Activated CD4-positive, alpha-beta T cell treated with anti-CD3 and anti-CD28 coated beads, Interleukin-2, amount 50 U/mL, for 48 hours (primary cell): ENCODE measurements around the gene NTN5.

ENCODE experiments used
- DNase-seq, 2 experiments: peaks; one replicate each; pipeline ENCODE4 v3.0.0-alpha.2; 2020

NTN5 gene

DNA sequence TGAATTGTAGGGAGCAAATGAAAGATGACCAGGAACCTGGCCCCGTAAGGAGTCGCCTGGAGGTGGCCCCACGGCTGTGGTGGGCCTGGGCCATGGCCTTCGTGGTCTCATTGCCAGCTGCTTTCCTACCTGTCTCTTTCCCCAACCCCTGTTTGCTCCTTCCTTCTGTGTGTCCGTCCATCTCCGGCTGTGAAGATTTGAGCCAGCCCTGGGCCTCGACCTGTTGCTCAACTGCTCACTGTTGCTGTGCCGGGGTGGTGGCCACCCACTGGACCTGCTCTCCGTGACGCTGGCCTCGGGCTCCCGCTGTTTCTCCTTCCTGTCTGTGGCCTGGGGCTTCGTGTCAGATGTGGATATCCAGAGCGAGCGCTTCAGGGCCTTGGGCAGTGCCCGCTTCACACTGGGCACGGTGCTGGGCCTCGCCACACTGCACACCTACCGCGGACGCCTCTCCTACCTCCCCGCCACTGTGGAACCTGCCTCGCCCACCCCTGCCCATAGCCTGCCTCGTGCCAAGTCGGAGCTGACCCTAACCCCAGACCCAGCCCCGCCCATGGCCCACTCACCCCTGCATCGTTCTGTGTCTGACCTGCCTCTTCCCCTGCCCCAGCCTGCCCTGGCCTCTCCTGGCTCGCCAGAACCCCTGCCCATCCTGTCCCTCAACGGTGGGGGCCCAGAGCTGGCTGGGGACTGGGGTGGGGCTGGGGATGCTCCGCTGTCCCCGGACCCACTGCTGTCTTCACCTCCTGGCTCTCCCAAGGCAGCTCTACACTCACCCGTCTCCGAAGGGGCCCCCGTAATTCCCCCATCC lies 44.1 kb downstream of the NTN5 start:
- no peak for DNase-seq

DNA sequence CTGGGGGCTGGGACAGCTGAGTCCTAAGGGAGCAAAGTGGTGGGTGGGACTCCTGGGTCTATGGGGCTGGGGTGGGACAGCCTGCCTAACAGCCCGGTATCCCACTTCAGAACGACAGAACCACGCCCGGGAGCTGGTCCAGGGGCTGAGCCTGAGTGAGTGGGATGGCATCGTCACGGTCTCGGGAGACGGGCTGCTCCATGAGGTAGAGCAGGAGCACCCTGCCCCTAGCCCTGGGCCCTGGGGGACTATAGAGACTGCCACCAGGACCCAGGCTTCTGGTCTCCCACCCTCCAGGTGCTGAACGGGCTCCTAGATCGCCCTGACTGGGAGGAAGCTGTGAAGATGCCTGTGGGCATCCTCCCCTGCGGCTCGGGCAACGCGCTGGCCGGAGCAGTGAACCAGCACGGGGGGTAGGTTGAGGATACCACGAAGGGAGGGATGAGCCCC lies 44.9 kb downstream of the NTN5 start:
- no peak for DNase-seq

DNA sequence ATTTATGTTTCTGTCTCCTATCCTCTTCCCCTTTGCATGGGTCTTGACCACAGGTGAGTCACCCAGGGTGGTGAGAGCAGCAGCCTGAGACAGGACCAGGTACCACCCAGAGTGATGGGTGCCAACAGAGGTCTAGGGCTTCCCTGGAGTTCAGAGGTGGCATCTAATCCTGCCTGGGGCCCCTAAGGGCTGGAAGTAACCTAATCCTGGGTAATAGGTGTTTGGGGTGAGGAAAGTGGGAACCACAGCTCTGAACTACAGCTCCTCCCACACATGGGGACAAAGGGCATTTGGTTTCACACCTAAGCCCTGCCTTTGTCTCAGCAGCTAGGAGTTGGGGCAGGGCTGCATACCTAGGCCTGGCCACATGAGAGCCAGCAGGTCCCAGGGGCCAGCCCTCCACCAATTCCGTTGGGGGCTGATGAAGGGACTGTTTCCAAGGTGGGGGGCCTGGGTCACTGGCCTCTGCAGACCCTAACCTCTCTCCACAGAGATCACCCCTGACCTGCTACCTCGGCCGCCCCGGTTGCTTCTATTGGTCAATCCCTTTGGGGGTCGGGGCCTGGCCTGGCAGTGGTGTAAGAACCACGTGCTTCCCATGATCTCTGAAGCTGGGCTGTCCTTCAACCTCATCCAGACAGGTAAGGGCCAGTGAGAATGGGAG lies 45.5 kb downstream of the NTN5 start:
- no peak for DNase-seq

DNA sequence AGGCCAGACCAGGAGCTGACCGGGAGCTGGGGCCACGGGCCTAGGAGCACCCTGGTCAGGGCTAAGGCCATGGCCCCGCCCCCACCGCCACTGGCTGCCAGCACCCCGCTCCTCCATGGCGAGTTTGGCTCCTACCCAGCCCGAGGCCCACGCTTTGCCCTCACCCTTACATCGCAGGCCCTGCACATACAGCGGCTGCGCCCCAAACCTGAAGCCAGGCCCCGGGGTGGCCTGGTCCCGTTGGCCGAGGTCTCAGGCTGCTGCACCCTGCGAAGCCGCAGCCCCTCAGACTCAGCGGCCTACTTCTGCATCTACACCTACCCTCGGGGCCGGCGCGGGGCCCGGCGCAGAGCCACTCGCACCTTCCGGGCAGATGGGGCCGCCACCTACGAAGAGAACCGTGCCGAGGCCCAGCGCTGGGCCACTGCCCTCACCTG lies 46.9 kb downstream of the NTN5 start:
- DNase-seq = no peak

DNA sequence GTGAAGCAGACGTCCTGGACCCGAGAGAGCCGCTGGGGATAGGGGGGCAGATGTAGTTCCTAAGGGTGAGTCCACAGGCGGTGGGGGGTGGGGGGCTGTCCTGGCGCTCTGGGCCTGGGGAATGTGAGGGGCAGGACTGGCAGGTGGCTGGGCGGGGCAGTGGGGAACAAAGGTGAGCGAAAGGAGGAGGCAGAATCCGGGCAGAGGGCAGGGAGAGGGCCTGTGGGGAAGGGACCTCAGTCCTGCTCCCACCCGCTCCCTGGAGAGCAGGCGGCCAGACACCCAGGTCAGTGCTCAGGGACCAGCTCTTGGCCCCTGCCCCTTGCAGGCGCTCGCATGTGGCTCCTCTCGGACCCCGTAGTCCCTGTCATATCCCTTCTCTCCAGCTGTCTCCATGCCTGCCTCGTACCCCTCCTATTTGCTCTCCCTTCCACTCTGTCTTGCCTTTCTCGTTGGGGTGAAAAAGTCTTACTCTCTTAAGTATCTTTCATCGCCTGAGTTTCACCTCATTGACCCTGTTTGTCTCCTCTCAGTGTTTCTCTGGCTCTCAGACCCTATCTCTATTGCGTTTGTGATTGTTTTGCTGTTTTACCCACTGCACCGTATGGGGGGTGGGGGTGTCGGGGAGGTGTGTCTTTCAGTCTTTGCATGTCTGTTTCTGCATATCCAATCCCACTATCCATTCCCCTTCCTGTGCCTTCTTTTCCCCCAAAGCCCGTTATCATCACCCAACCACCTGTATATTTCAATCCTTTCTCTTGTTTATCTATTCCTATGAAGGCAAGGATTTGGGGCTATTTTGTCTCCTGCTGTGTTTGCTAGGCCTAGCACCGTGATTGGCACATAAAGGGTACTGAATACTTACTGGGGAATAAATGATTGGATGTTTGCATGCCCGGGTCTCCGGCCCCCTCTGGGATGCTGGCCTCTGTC lies 47.8 kb downstream of the NTN5 start:
- DNase-seq = no peak

DNA sequence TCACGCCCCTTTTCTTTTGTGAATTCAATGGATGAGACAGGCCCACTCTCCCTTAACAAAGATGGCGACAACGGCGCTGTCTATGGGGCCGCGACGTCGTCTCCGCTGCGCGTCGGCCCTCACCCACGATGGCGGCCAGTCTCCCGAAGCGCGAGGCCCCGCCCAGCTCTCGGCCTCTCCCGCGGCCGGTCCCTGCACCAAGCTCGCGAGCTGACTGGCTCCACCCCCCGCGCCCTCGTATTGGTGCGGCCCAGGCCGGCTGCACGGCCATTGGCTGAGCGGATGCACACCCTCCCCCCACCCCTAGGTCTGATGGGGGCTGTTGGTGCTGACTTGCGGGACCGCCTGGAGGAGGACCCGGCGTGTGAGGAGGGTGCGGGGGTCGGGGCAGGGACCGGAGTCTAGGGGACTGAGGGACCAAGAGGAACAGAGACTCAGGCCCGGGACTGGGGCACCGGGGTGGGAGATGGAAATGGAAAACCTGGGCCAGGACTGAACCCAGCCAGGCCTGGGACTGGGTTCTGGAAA lies 48.7 kb downstream of the NTN5 start:
- DNase-seq = peak; percentile 98 to 99

DNA sequence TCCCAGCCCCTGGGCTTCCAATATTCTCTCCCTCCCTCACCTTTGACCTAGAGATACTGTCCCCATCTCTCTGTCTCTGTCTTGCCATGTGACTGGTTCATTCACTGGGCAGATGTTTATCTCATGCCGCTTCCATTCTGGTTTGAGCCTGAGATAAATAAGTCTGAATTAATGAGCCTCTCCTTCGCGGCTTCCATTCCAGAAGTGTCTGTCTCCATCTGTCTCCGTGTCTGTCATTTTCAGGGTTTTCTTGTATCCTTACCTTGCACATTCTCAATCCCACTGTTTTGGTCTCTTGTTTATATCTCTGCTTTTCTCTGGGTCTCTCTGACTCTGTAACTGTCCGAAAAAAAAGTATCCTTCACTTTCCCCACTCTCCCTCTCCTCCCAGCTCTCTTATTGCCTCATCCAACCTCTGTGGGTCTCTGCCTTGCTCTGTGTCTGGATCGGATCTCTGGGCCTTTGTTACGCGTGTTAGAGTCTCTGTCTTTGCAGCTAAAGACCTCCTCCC lies 49.2 kb downstream of the NTN5 start:
- DNase-seq = no peak

DNA sequence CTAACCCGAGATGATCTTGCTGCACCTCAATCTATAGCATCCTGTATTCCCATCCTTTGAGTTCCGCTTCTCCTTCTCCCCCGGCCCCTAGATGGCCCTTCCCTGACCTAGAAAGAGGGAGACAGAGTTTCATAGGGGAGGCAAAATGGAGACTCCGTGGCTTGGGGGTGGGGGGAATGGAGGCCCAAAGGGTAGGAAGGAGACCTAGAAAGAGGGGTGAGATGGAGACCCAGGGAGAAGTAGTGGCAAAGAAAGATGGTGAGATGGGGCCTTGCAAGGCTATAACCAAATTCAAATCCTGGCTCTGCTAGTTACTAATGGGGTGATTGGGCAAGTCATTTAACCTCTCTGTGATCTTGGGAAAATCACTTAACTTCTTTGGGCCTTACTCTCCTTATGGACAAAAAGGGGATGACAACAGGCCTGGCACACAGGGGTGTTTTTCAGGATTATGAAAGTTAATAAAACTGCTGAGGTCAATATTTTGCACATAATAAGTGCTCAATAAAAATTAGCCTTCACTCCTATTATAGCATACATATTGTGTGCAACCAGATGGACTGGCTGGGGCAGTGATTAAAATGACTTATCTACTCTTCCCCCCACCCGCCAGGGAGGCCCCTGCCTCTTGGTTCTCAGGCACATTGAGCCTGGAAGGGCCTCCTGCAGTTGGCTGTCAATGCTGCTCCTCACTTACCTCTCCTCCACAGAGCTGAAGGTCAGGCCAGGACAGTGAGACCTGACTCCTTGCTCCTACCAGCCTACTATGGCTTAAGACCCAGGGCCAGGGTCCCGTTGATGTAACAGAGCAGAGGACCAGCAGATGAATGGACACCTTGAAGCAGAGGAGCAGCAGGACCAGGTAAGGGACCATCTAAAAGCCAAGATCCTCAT lies 52.9 kb downstream of the NTN5 start:
- no peak for DNase-seq

DNA sequence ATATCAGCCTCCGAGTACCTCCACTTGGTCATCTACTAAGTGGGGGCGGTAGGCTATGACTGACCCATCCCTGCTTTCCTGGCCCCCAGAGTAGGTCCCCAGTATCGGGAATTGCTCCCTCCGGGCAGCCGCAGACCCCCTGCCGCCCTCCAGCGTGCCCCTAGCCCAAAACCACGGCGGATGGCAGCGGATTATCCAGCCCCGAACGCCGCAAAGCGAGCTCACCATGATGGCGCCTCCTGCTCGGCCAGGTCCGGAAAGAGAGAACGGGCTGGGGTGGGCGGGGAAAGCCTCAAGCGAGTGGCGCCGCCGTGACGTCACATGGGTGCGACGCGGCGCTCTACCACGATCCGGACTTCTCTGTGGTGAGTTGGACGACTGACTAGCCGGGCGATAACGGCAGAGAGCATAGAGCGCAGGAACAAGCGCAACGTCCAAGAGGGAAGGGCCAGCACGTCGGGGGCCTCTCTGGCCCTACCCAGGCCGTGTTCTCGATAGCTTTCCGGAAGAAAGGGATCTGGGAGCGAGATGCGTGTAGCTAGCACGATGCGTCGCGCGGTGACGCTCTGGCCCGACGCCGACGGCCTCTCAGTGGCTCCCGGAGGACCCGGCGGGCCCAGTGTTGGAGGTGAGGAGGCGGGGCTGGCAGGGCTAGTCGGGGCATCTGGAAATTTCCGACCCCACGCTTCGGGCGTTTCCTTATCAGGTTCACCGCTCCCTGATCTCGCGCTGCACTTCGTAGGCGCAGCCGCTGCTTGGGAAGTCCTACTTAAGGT lies 53.7 kb downstream of the NTN5 start, which contains the start of the genes RPL18 and SPHK2:
Gene RPL18 (minus strand): TSS at position 263 of the 776 bp plus-strand sequence. CDS start 35 bp downstream, at position 228.
Gene SPHK2 (plus strand): TSS at position 591 of the 776 bp plus-strand sequence. CDS start 1,009 bp downstream, outside the sequence.
- DNase-seq = peak; percentile 96

DNA sequence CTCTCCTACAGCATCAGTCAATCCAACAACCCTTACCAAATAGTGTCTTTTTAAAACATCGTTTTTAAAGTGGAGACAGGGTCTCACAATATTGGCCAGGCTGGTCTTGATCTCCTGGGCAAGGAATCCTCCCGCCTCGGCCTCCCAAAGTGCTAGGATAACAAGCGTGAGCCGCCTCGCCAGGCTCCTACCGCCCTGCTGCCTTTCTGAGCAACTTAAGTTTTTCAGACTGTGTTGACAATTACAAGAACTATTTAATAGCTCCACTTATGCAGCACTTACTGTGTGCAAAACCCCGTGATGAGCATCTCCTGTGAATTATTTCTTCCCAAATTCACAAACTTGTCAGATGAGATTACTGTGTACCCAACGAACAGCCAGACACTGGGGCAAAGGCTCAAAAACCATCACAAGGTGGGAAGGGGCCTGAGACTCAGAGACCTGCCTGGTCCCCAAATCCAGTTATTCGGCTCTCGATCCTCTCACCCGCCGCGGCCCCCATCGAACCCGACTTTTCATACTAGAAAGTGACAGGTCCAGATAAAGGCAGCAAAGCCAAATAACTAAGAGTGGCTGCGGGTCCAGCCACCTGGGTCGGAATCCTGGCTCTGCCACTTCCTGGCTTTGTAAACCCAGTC lies 54.4 kb downstream of the NTN5 start:
- no peak for DNase-seq

DNA sequence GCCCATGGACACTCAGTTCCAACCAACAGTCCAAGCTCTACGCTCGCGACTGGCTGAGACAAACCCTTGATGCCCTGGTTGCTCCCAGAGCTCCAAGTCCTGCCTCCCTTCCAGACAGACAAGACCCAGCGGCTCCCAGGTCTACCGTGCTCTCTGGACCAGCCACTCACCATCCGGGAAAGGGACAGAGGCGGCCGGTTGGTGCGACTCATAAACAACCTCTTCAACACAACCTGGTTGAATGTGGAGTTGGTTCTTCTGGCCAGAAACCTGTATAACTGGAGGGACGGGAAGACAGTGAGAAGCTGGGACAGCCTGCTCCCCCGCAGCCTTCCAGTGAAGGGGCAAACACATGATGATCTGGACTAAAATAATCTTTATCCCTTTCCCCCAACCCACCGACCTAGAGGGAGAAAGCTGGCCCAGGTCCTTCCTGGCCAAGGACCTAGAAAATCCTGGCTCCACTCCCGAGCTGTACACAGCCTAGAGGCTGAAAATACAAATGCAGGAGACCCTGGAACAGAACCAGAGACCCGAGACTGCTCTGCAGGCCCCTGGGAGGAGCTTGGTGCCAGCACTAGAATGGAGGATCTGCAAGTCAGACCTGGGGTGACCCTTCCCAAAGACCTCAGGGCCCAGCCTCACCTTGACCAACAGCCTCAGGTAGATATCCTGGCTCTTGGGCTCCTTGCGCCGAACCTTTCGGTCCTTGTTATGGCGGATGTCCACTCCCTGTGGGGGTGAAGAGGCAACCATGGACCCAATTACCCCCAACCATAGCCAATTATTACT lies 55.5 kb downstream of the NTN5 start:
- no peak for DNase-seq

DNA sequence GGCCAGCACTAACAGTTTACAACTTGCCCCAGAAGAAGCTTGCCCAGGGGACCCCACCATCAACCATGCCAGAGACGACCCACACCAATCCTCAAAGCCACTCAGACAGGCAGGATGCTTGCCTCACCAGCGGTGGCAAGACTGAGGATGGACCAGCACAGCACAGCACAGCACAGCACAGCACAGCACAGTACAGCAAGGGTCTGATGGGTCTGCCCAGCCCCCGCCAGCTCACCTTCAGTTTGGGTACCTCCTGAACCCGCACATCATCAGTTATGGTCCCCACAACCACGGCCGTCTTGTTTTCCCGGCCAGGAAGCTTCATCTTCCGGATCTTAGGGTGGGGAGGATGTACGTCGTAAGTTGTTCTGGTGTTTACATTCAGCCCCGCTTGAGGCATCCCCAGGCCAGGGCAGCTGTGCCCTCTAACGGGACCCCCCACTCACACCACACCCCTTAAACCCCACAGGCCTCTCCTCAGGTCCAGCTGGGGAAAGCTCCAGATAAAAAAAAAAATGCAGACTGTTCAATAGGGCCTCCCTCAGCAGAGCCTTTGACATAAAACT lies 56.2 kb downstream of the NTN5 start:
- DNase-seq = no peak

DNA sequence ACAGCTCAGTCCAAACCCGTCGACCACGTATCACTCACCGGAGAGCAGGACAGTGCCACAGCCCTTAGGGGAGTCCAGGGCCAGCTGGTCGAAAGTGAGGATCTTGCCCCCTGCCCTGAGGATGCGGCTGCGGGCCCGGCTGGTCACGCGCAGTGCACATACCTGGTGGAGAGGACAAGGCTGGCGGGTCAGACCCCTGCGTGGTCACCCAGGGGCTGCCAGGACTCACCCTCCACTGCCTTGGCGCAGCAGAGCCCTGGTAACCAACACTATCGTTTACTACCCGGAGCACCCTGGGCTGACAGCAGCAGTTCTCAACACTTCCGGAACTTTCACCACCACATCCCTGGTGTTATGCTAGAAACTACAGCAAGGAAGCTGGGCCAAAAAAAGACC lies 56.8 kb downstream of the NTN5 start:
- DNase-seq = no peak

DNA sequence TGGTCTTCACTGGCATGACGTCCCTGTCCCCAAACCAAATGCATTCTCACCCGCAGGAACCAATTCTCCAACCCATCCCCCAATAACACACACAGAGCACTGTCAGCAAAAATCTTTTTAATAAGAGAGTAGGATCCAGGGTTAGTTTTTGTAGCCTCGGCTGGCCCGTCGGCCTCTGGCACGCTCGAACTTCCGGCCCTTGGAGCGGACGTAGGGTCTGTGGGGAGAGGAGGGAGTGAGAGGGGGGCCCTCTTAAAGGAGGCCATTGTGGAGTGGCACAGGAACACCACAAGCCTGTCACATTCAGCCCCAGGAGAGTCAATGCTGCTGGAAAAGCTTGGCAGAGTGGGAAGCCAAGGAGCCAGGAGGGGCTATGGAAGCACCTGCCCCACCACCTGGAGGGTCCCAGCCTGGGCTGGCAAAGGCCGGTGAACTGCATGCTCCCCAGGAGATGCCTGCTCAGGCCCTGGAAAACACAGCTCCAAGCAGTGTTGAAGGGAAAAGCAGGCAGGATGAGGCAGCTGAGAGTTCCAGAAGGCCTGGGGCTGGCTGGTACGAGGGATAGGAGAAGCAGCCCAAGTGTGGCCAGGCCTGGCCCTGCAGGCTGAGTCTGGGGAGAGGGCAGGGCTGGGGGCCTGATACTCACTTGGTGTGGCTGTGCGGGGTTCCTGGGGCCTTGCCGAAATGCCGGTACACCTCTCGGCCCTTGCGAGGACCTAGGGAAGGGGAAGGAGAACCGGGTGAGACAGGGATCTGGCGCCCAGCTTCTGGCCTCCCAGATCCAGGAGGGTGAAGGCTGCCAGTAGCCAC lies 57.4 kb downstream of the NTN5 start:
- no peak for DNase-seq

DNA sequence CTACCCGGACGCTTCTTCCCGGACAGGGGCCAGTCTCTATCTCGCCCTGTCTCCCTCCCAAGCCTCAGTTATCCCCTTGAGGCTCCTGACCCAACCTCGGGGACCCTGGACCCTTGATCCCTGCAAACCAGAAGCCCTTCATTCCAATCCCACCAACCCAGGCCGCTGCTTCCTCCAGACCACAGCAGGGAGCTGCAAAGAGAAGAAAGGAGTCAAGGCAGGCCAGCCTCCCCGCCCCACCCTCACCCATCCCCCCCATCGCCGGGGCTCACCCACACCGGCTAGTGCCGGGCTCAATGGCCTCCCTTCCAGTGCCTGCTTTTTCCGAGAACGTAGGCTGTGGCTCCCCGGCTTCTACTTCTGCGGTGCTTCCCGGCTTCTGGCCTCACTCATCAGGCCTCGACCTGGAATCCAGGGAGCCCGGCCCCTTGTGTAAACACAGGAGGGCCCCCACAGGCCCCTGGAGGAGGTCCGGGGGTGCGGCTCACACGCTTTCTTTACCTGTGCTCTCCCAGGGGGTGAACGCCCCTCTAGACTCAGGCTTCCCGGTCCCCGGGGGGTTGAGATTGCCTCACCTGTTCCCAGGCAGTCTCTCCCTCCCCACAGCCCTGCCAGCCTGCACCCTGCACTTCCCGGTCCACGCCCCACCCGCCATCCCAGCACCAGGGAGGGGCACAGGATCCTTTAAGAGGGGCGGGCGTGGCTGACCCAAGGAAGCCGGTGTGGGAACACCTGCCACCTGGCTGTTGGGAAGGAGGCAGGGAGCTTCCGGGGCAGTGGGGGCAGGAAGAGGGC lies 58.2 kb downstream of the NTN5 start, which contains the start of gene FAM83E:
Gene FAM83E (minus strand): TSS at position 641 of the 795 bp plus-strand sequence. CDS start 1,704 bp downstream, outside the sequence.
- DNase-seq = peak in 1 of 2 experiments; percentile 42

DNA sequence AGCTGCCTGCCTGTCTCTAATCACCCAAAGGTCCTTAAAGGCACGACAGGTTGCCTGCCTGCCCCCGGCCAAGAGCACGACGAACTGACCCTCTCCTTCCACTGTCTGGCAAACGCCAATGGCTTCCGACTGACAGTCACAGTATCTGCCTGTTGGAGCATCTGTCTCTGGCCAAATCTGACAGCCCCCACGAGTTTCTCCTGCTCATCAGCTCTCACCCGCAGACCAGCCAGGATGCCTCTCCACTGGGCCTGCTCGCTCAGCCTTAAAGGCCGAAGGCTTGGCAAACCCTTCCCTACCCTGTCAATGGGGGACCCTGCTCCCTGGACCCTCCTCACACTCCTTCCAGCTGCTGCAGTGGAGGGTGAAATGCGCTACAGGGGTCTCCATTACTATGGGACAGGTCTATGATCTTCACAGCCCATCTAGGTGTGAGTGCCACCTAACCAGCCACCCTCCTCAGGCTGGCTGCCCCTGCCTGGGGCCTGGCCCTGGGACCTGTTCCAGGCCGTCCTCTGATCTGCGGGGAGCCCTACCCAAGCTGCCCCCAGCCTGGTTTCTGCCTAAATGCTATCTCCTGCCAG lies 58.9 kb downstream of the NTN5 start:
- no peak for DNase-seq
